G401 (cell line): Measurements from ENCODE around the gene PAPPA. TPM values are rescaled to one million over a fixed set of nuclear protein-coding genes. Genes with fewer than 3 reads are reported as not detected.
A peak's percentile ranks its signal among the peaks of the same experiment; 100 is the strongest.

Source experiments
- DNase-seq: peaks from one replicate; pipeline ENCODE4 v3.0.0-alpha.2; 2015; ENCODE audit warnings: low spot score
- in situ Hi-C: cut with HindIII; loops from 2 replicates; pipeline ENCODE4 v1.10.0; 2016; ENCODE audit warnings: low sequenced_read_pairs, mixed read lengths
- total RNA-seq: library from RNA; depleted of rRNA; stranded (reverse); fragments of >200 nt; shearing (Covaris generic); gene quantifications from 2 replicates; pipeline ENCODE4 v1.2.3, GENCODE V29; 2014

Gene PAPPA
- total RNA-seq, 1 experiment from 2014 or later, result 0.44 TPM

DNA sequence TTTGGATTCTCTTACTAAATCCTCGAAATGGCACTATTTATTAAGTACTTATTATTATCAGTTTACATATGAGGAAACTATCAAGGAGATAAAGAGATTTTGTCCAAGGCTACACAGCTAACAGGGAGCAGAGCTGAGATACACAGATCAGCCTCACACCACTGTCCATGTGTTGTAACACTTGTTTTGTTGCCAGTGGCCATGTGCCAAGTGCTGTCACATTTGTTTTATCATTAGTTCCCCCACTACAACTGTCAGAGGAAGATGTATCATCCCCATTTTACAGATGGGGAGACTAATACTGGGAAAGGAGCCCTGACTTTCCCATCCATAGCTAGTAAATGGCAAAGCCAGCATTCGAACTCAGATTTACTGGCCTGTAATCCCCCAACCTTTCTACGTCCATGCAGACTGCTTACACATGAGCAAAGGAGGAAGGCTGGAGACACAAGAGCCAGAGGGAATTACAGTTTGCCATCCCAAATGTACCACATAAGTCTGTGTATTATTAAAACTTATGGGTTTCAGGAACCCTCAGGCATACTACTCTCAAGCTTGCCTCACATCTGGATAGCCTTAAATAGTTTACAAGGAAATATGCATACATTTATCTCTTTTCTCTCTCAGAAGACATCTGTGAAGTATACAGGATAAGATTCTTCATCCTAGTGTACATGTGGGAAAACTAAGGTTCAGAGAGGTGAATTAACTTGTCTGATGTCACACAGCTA is 25.1 kb downstream of the PAPPA start:
- no peak for DNase-seq
- in situ Hi-C loops, result no loop called here

DNA sequence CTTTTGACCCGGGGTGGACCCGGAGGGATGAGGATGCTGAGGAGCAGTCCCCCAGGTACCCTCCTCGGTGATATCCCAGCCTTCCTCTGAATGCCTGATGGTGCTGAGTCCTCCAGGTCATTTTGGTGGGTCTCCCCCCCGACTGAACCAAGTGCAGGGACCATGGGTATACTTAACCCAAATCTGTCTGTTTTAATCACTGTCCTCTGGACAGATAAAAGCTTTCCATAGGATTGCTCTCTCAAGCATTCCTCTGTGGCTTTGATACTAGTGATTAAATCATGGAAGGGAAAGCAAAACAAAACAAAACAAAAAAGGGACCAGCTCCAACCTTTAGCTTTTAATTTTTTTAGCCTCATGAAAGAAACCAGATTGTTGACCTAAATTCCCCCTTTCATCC is 26.0 kb downstream of the PAPPA start:
- in situ Hi-C loops, result no loop called here

DNA sequence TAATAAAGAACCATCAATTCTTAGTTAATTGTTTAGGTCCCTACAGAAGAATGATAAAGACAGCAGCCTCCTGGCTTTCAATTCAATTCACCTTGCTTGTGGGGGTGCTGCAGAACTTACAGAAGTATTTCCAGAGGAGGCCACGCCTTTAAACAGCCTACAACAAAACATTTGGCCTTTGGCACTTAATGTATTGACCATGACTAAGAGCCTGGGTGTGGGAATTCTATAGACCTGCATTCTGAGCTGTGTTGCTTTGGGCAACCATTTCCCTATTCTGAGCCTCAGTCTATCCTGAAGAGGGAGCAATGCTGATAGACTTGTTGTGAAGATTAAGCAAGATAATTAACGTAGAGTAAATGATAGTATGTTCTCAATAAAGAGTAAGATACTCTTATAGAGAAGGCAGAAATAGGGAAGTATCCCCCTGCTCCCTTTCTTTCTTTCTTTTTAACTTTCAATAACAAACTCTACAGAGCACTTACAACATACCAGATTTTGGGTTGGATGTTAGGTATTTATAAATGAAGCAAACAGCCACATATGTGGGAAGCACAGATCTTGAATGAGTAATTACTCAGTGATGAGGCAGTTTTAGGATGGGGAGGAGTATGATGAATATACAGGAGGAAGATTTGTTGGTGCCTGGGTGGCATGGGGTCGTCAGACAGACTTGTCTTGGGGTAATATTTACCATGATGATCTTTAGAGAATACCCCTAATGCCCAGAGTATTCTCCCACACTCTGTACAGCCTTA is 28.4 kb downstream of the PAPPA start:
- DNase-seq, result no peak
- in situ Hi-C loops, result no loop called here

More for the DNA sequence above, 26.0 kb downstream of the PAPPA start:
- no peak for DNase-seq

DNA sequence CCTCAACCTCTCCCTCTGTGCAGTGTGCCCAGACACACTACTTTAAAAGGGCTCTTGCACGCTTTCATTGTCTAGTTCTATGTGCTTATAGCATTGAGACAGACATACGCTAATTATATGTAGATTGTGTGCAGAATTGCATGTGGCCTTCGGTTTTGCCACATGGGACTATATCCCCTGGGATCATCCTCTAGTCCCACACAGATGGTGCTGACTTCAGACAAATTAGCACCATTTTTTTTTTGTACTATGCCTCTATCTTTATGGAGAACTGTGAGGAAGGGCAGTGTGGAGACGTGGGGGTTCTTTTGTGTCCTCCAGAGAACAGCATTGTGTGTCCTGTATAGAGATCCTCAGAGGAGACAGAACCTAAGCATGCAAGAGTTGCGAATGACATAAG is 29.3 kb downstream of the PAPPA start:
- in situ Hi-C loops, result no loop called here
- DNase-seq, result no peak

DNA sequence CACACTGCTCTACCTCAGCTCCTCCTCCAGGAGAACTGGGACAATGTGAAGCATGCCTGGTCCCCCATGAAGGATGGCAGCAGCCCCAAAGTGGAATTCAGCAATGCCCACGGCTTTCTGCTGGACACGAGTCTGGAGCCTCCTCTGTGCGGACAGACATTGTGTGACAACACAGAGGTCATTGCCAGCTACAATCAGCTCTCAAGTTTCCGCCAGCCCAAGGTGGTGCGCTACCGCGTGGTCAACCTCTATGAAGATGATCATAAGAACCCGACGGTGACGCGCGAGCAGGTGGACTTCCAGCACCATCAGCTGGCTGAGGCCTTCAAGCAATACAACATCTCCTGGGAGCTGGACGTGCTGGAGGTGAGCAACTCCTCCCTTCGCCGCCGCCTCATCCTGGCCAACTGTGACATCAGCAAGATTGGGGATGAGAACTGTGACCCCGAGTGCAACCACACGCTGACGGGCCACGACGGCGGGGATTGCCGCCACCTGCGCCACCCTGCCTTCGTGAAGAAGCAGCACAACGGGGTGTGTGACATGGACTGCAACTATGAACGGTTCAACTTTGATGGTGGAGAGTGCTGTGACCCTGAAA is 34.1 kb downstream of the PAPPA start:
- DNase-seq, result no peak
- in situ Hi-C loops, result no loop called here

DNA sequence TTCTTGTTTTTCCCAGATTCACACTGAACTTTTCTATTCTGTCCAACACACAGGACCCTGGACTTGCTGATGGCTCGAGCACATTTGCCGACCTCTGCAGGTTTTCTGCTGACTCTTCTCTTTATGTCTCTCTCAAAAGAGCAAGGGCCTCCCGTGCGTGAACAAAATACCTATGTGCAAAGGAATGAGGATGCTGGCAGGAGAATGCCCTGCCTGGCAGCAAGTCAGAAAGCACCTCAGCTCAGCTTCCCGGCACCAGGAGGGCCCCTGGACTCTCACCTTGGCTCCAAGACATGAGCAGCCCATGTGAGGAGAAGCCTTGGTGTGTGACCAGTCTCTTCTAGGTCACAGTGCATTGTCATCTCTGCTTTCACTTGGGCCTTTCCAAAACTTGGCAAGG is 36.1 kb downstream of the PAPPA start:
- DNase-seq, result no peak

DNA sequence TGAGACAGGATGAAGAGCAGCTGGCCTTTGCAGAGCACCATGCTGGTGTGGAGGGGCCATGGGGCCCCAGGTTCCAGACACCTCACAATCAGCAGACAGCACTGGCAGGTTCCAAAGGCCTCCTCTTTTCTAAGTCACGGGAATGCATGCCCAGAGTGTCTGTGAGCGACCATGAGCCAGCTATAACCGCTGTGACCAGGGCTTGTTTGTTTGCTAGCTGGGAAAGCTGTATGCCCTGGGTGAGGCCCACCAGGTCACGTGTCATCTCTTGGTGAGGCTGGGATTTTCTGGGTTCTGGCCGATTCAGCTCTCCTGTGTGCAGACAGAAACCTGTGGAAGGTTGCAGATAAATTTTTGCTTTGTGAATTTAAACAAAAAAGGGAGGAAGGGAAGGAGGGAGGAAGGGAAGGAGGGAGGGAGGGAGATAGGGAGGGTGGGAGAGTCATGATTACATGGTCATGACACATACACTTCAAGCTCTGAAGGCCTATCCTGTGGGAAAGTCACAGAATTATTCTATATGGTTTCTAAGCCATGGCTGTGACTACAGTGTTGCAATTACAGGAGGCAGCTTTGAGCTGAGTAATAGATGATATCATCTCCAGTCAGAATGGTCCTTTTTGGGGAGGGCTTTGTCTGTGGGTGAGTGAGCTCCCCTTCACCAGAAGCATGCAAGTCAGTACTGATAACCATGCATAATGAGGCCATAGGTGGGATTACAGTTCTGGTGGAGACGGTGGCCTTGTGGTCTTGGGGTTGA is 37.2 kb downstream of the PAPPA start:
- in situ Hi-C loops, result no loop called here
- DNase-seq, result no peak

More for the DNA sequence above, 36.1 kb downstream of the PAPPA start:
- in situ Hi-C loops, result no loop called here

DNA sequence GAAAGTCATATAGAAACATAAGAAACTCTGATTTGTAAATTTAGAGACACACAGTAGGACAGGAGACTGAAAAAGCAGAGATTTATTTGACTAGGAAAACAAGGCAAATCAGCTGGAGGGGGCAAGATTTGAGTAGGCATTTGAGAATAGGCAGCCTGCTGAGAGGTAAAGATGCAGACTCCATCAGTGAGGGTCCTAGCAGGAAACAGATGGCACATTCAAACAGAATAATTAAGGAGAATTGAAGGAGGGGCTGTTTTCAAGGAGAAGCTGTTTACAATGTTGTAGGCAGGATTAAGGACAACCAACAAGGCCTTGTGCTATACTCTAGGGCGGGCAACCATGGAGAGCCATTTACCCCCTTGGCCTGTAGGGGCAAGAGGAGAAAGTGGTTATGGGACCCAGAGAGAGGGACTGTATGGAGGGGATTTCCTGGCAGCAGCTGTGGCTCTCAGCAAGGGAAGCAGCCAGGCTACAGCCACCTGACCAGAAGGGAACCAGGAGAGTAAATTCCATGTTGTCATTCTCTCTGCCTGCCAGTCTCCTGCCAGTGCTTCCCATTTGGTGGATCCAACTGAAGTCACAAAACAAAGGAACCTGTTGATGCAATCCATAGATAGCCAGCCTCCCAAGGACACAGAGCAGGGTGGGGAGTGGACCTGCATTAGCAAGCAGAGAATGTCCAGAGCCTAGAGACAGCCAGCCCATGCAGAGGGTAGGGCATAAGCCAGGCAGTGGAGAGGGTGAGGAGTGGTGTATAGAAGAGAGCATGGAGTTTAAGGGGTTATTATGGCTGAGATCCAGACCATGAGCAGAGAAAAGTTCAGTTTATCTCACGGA is 38.2 kb downstream of the PAPPA start:
- in situ Hi-C loops, result no loop called here
- no peak for DNase-seq

DNA sequence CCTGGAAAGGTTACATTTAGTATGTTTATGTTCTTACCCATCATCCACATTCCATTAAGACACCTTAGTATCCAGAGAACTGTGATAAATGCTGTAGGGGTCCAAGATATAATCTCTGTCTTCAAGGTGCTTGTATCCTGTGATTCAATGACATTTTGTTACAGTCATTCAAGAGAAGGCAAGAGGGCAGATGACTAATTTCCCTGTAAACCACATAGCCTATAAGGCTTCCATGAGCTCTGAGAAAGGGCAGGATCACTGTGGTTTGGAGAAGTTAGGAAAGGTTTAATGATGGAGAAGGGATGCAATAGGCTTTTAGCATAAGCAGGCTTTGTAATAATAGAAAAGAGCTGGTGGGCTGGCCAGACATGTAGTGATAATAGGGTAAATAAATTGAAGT is 40.0 kb downstream of the PAPPA start:
- DNase-seq, result no peak
- in situ Hi-C loops, result no loop called here

DNA sequence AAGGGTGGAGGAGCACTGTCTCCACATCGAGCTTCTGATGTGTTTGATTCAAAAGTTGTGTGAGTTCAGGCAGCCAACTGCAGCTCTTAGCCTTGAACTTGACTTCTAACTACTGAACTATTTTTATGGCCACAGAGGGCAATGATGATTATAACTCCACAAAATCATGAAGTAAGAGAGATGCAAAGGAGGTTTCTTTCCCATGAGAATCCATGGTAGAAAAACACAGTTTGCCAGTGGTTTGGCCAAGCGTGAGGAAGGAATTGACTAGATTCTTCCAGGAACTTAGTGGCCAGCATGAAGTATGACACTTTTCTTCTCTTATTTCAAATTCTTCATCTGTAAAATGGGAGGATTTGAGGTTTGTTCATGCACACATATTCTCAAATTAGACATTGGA is 43.2 kb downstream of the PAPPA start:
- in situ Hi-C loops, result no loop called here
- DNase-seq, result no peak

DNA sequence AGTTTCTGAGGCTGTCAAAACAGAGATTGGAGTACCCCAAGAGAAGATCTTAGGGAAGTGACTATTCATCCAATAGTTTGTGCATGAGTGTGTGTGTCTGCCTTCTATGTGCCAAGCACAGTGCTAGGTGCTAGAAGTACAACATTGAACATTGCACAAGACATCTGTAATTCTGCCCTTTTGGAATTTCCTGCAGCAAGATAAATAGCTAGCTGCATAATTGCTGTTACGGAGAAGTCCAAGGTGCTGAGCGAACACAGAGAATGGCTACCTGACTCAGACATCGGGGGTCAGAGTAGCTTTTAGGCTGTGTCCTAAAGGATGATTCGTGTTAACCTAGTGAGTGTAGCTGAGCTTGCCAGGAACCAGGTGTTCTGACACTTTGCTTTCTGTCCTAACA is 44.8 kb downstream of the PAPPA start:
- in situ Hi-C loops, result no loop called here
- DNase-seq, result no peak

DNA sequence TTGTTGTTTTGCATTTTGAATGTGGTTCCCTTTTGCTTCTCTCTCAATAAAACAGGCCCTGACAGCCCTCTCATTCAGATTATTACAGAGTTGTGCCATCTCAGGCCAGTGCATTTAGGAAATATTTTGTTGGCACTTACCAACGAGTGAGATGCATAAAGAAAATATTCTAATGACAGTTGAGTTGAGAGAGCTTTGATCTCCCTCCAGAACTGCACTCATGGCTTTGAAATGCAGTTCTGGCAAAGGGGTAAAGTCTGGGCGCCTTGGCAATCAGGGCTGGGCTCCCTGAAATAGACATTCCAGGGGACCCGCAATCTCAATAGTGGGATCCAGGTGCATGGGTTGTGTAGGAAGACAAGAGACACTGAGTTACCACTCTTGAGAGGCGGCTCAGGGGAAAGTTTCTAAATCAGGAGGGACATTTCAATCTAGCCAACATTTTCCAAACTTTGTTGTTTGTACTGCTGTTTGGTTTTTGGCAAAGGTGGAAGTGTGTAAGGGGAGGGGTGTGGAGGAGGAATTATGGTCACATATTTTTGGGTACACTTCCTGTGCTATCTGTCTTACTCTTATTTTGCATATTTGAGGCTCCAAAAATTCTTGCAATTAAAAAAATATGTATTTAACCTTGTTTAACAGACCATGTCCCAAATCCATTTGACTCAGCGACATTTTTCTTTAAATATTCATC is 48.8 kb downstream of the PAPPA start:
- in situ Hi-C loops, result no loop called here
- DNase-seq, result no peak

DNA sequence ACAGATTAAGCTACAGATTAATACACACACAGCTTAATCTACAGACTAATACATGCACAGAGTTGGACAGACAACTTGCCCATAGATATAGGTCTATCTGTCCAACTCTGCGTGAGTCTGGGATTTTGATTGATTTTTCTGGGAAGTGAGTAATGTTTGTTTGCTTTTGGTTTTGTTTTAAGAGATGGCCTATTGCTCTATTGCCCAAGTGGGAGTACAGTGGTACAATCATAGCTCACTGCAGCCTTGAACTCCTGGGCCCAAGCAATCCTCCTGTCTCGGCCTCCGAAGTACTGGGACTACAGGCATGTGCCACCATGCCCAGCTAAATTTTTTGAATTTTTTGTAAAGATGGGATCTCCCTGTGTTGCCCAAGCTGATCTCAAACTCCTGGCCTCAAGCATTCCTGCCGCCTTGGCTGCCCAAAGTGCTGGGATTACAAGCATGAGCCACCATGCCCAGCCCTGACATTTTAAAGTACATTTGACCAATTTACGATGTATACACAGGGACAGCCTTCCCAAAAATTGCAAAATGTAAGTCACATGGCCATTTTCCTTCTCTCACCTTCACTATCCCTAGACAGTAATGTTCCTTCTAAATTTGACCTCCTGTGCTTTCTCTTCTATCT is 50.8 kb downstream of the PAPPA start:
- DNase-seq, result no peak
- in situ Hi-C loops, result no loop called here

DNA sequence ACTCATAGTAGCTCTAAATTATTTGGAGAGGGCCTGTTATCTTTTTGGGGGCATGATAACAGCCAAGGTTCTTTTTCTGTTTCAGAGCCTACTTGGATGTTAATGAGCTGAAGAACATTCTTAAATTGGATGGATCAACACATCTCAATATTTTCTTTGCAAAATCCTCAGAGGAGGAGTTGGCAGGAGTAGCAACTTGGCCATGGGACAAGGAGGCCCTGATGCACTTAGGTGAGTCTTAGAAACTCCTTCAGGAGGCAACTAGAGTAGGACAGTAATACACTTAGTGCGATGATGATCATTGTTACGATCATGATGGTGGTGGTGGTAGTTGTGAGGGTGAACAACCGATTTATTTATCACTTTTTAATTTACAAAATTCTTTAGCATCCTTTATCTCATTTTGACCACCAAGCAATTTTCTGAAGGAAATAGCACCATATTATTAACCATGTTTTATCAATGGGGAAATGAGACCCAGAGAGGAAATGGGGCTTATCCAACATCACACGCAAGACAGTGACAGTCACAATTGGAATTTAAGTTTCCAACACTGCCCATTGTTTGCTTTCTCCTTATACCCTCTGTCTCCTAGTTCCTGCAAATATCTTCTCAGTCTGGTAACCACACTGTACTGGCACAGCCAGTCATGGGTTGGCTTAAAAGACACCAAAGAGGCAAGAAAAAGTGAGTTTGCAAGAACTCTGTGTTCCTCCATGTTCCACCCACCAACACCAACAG is 54.0 kb downstream of the PAPPA start:
- no peak for DNase-seq
- in situ Hi-C loops, result no loop called here

DNA sequence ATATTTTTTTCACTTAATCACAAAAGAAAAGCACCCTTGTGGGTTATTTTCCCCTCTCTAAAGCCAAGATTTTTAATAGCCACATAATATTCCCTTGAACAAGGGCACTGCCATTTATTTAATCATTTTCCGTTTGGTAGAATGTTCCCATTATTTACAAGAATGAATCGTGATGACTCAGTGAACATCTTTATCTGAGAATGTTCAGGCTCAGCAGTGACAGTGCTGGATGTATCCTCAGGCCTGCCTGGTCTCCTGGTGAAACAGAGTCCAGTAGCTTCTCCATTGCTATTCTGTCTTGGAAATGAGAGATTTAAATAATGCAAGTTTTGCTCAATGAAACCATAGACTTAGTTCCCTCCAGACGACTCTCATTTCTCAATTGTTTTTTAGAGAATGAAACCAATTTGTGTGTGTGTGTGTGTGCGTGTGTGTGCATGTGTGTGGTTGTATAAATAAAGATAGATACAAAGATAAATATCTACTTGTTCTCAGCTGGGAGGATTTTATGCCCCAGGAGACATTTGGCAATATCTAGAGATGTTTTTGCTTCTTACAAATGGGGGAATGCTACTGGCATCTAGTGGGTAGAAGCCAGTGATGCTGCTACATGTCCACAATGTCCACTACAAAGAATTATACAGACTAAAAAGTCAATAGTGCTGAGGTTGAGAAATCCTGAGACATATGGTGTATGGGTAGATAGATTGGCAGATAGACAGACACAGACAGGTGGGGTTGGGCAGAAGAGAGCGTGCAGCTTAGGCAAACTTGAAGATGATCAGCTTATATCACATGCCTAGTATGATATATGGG is 55.0 kb downstream of the PAPPA start:
- peak; percentile 1 for DNase-seq
- in situ Hi-C loops, result no loop called here

DNA sequence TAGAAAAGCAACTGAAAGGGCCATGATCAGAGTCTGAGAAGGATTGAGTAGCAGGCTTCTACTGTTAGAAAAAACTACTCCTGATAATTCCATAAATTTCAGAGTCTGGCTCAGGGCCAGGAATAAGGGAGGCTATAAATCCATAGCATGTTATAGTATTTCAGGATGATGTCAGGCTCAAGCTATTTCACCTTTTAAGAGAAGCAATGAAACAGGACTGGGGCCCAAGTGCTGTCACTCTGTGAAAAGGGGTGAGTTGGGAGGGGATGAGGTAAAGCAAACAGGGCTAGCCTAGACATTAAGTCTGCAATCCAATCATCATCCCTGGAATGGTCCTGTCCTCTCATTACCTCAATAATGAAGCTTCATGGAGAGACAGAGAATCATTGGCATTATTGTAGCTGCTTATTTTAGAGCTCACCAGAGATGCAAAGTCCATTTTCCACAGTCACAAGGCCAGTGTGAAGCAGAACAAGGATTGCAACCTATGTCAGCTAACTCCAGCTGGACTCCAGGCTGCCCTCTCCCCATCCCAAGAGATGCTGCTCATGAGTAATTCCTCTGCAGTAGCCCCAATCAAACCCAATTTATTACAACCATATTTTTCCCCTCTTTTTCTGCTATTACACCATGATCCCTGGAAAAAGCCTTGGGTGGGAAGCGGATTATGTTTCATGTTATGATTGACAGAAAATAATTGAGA is 56.0 kb downstream of the PAPPA start:
- in situ Hi-C loops, result no loop called here
- DNase-seq, result no peak
